GM18508 (cell line): ENCODE data around the gene LDLRAD2.

Experiments
- ATAC-seq: cut with Tn5 transposase; IDR thresholded peaks from one replicate; pipeline ENCODE4 v1.9.1; 2021; ENCODE audit warnings: moderate number of reproducible peaks; ENCODE audit not compliant: insufficient read depth, unreplicated experiment

LDLRAD2 gene

GRCh38 chr1:21874328-21874727 is 62.3 kb downstream of the LDLRAD2 start:
- no peak for ATAC-seq
